NOMO-1 treated with DMSO at 0.1 percent for 48 hours (cell line): ENCODE results near the gene COX14.

ENCODE experiments used
- DNase-seq: peaks from one replicate; lab custom pipeline; 2025; ENCODE audit not compliant: unreplicated experiment; lab: John Stamatoyannopoulos, UW

Gene COX14

DNA sequence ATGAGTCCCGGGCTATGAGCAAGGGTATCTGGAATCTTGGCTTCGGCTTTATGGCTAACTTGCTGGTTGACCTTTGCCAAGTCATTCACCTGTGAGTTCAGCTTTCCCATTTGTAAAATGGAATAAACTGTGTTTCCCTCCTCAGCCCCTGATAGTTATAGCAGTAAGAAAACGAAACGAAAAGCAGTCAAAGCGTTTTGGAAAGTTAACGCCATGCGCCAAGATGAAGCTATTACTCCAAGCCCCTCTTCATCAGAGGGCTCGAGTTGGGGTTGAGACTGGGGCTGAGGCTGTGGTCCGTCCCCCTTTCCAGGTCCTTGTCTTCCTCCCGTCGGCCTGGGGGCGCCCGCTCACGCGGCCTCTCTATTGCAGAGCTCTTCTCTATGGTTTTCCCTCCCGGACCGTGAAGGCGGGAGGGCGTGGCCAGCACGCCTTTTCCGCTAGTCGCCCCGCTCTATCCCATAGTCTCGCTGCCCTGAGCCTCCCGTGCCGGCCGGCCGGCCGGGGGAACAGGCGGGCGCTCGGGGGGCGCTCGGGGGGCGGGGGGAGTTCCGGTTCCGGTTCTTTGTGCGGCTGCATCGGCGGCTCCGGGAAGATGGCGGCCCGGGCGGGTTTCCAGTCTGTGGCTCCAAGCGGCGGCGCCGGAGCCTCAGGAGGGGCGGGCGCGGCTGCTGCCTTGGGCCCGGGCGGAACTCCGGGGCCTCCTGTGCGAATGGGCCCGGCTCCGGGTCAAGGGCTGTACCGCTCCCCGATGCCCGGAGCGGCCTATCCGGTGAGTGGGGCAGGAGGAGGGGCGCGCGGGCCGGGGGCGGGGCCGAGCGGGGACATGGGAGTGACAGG lies 27.0 kb upstream of the COX14 start, which contains the start of gene SMARCD1:
Gene SMARCD1 (plus strand): TSS at position 568 of the 840 bp plus-strand sequence. CDS start 28 bp downstream, at position 596.
- peak; percentile 87 for DNase-seq

GRCh38 chr12:50085615-50086072 lies 26.4 kb upstream of the COX14 start:
- no peak for DNase-seq

DNA sequence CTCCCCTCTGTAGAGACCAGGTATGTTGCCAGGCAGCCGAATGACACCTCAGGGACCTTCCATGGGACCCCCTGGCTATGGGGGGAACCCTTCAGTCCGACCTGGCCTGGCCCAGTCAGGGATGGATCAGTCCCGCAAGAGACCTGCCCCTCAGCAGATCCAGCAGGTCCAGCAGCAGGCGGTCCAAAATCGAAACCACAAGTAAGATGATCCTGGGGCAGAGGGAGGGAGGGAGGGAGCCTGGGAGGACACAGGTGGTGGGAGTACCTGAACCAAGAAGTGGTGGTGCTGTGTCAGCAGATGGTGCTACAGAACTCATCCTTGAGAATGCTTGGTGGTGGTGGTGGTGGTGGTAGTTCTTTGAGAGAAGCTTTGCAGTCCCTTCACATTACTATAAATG lies 25.9 kb upstream of the COX14 start:
- DNase-seq: no peak

- DNase-seq: no peak
Observed at GRCh38 chr12:50087151-50087550, 24.9 kb upstream of the COX14 start.

GRCh38 chr12:50087995-50088394 lies 24.0 kb upstream of the COX14 start:
- DNase-seq: no peak

GRCh38 chr12:50088577-50089335 lies 23.3 kb upstream of the COX14 start:
- peak; percentile 52 for DNase-seq

DNA sequence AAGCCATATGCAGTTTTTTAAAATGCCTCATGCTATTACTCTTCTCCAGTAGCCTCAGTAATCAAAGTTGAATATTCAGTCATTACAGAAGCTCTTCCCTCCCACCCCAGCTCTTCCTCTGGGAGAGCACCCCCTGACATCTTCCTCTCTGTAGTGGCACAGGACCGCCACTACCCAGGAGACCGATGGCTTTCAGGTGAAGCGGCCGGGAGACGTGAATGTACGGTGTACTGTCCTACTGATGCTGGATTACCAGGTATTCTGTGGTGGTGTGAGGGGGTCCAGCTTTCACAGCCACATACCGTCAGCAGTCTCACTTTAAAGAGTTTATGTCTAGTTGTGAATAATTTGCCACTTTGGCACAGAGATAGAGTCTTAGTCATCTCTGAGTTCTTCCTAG lies 22.3 kb upstream of the COX14 start:
- no peak for DNase-seq

DNA sequence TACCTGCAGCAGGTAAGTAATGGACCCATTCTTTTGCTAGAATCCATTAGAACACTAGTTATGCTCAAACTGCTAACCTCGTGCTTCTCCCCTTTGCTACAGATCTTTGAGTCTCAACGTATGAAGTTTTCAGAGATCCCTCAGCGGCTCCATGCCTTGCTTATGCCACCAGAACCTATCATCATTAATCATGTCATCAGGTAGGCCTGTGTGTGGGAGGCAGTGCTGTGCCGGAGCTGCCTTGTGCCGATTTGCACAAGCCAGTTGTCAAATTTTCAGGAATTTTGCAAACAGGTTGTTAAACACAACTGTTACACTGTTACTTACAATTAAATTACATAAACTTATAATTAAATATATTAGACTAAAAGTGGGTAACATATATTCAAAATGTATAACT lies 21.6 kb upstream of the COX14 start:
- no peak for DNase-seq

DNA sequence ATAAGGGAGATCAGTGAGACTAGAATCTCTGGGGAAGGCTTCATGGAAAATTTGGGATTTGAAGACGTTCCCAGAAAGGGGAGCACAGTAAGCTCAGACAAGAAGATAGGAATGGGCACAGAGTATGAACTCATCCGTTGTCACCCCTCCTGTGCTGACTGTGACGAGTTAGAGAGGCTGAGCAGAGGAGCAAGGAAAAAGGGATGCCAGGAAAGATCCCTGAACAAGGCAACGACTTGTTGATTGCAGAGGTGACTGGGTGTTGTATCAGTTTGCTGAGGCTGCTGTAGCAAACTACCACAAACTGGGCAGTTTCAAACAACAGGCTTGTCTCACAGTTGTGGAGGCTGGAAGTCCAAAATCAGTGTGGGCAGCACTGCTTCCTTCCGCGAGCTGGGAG lies 14.1 kb upstream of the COX14 start:
- no peak for DNase-seq

DNA sequence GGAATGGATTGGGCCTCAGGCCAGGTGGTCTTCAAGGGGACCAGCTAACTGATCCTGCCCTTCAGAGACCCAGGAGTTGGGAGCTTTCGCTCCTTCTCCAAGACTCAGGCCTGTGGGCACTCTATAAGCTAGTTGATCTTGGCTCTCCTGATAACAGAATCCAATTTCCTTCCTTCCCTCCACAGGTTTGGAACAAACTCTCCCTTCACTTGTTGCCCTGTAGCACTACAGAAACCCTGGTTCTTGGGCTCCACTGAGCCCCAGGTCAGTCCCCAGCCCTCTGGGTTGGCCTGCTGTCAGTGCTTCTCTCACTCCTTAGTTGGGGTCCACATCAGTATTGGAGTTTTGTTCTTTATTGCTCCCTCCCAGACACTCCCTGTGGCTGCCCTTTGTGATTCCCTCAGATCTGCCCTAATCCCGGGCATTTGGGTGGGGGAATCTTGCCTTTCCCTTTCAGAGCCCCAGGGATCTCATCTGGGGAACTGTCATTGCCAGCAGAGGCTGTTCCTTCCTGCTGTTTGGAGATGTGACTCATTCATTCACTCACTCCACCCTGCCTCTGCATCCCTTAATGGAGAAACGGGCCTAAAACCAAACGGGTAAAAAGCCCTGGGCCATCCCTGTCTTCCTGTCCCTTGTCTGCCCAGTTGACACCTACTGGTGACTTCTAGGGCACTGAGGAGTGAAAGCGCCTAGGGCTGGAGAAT lies 12.6 kb upstream of the COX14 start:
- no peak for DNase-seq

- no peak for DNase-seq
Observed at GRCh38 chr12:50100561-50100960, 11.5 kb upstream of the COX14 start.

- DNase-seq: no peak
Observed at GRCh38 chr12:50101663-50102062, 10.4 kb upstream of the COX14 start.

- DNase-seq: no peak
Observed at GRCh38 chr12:50102131-50102531, 9.9 kb upstream of the COX14 start.

GRCh38 chr12:50102646-50103309 lies 9.3 kb upstream of the COX14 start:
- no peak for DNase-seq

DNA sequence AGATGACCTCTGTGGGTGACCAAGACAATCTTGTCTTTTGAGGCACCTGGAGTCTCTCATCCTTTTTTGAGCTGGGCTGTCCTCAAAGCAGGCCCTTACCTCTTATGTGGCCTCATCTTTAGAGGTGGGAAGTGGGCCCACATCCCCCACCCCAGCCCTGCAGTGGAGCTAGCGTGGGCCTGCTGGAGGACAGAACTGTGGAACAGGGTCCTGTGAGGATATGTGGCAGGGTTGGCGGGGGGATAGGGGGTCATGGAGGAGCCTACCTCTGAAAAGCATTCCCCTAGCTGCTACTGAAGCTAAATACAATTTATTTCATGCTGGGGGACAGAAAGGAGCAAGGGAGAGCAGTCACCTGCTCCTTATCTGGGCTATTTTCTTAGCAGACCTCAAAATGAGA lies 8.7 kb upstream of the COX14 start:
- no peak for DNase-seq

GRCh38 chr12:50103767-50104321 lies 8.2 kb upstream of the COX14 start, which contains the start of gene GPD1:
GPD1 (plus strand) TSS chr12:50104008; CDS start chr12:50104051, 43 bp downstream.
- DNase-seq: no peak

- DNase-seq: no peak
Observed at GRCh38 chr12:50104417-50105366, 7.3 kb upstream of the COX14 start.

DNA sequence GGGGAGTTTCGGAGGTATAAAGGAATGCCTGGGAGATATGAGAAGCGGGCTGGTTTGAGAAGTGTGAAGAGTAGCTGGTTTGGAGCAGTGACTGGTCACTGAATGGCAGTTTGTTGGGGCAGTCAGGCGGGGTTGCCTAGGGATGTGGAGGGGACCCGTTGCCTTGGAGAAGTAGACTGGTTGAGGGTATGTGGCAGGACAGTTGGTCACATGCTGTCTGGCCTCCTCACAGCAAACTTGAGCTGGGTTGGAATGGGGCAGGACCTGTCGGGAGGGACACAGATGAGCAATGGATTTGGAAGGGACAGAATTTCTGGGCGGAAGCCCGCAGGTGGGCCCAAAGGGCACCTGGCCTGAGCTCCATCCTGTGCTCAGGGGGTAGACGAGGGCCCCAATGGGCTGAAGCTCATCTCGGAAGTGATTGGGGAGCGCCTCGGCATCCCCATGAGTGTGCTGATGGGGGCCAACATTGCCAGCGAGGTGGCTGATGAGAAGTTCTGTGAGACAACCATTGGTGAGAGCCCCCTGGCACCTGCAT lies 6.1 kb upstream of the COX14 start:
- DNase-seq: no peak

- no peak for DNase-seq
Observed at GRCh38 chr12:50106907-50107306, 5.1 kb upstream of the COX14 start.
